K562 (cell line): ENCODE measurements around the gene AGO1. TPM values are rescaled to one million over a fixed set of nuclear protein-coding genes. Genes with fewer than 3 reads are reported as not detected.

Source experiments
- ARID2 ChIP-seq: fragments of 450-650 bp; IDR thresholded peaks from 2 replicates; pipeline ENCODE4 v1.6.1; 2017; ENCODE audit warnings: antibody characterized with exemption, mild to moderate bottlenecking
- CHD4 ChIP-seq: fragments of 200-600 bp; sonication (generic); IDR thresholded peaks from 3 replicates; pipeline ENCODE4 v1.6.1; 2012; ENCODE audit warnings: low read depth, mild to moderate bottlenecking, mixed read lengths, low read length, inconsistent platforms; ENCODE audit not compliant: insufficient read depth, insufficient replicate concordance, poor library complexity, severe bottlenecking
- FOSL1 ChIP-seq: fragments of 200-800 bp; sonication (Bioruptor generic); conservative IDR thresholded peaks from 2 replicates; pipeline ENCODE4 v1.6.1; 2016; ENCODE audit warnings: missing genetic modification characterization, missing compliant biosample characterization
- GABPB1 ChIP-seq: sonication (generic); formaldehyde crosslinking; IDR thresholded peaks from 2 replicates; pipeline ENCODE4 v1.8.0; 2022; ENCODE audit warnings: mild to moderate bottlenecking, missing genetic modification reagents
- GTF2E2 ChIP-seq: fragments of 200-800 bp; sonication (Bioruptor generic); IDR thresholded peaks from 2 replicates; pipeline ENCODE4 v1.6.1; 2016; ENCODE audit warnings: missing genetic modification characterization, missing compliant biosample characterization
- MTA3 ChIP-seq: fragments of 450-650 bp; formaldehyde crosslinking; IDR thresholded peaks from 2 replicates; pipeline ENCODE4 v1.6.1; 2017; ENCODE audit warnings: mild to moderate bottlenecking, borderline replicate concordance
- PYGO2 ChIP-seq: fragments of 450-650 bp; IDR thresholded peaks from 2 replicates; pipeline ENCODE4 v1.6.1; 2016; ENCODE audit warnings: mild to moderate bottlenecking, missing genetic modification characterization, moderate library complexity, missing compliant biosample characterization
- RUNX1 ChIP-seq: sonication (generic); IDR thresholded peaks from 2 replicates; pipeline ENCODE4 v1.6.1; 2016; ENCODE audit warnings: antibody characterized with exemption, low read depth
- SIRT6 ChIP-seq: IDR thresholded peaks from one replicate; pipeline ENCODE4 v1.6.1; 2012; ENCODE audit warnings: low read depth, mild to moderate bottlenecking, control low read depth, inconsistent platforms, low read length, moderate library complexity
- XRCC4 ChIP-seq: IDR thresholded peaks from one replicate; pipeline ENCODE4 v1.6.1; 2011; ENCODE audit not compliant: insufficient read depth, insufficient read length; ENCODE audit errors: extremely low read depth
- YY1 ChIP-seq, 3 experiments: IDR thresholded peaks; 2 replicates each; pipeline ENCODE4 v1.6.1; 2011; ENCODE audit warnings: low read length in 2 of 3, mild to moderate bottlenecking in 2 of 3, moderate library complexity in 2 of 3, borderline replicate concordance in 1 of 3, control low read depth in 1 of 3, low read depth in 1 of 3; ENCODE audit not compliant: insufficient read depth in 3 of 3, insufficient replicate concordance in 2 of 3, control insufficient read depth in 1 of 3, insufficient read length in 1 of 3; ENCODE audit errors: extremely low read depth in 1 of 3
- ZNF41 ChIP-seq: fragments of 250-450 bp; sonication (Bioruptor Pico); conservative IDR thresholded peaks from 2 replicates; pipeline ENCODE4 v1.4.0; 2020; ENCODE audit warnings: mild to moderate bottlenecking
- ZNF76 ChIP-seq: fragments of 250-450 bp; sonication (Bioruptor Pico); IDR thresholded peaks from 2 replicates; pipeline ENCODE4 v1.4.0; 2020; ENCODE audit warnings: mild to moderate bottlenecking, moderate library complexity, borderline replicate concordance
- polyA plus RNA-seq, 8 experiments: library from polyadenylated mRNA; depleted of rRNA in 4 of 8; stranded (reverse) in 5 of 8; unstranded in 3 of 8; fragments of >200 nt; fragmentation: Nextera tagmentation in 2 of 8; fragmentation: Illumina TruSeq in 1 of 8; extraction: Ambion mirVana in 2 of 8; extraction: Trizol in 1 of 8; gene quantifications; 2 replicates each; pipeline versions ENCODE4 v1.2.1 to v1.2.3, GENCODE V29; 2011 to 2014; ENCODE audit warnings: inconsistent platforms in 1 of 8, missing spikeins in 1 of 8
- total RNA-seq, 7 experiments: library from RNA; depleted of rRNA in 6 of 7; stranded (reverse); fragments of >200 nt in 6 of 7; fragmentation: Illumina TruSeq in 2 of 7; extraction: Trizol in 2 of 7; gene quantifications; 2 replicates each; pipeline versions ENCODE4 v1.2.1 to v1.2.3, GENCODE V29; 2011 to 2021; ENCODE audit warnings: low replicate concordance in 1 of 7
- TF ChIP-seq, protein P1 (sequence below): fragments of 250-450 bp; sonication (Bioruptor Pico); IDR thresholded peaks from 2 replicates; pipeline ENCODE4 v1.5.0; 2020; ENCODE audit warnings: mild to moderate bottlenecking
- TF ChIP-seq, protein P2 (sequence below): fragments of 450-650 bp; IDR thresholded peaks from 2 replicates; pipeline ENCODE4 v1.7.0; 2016; ENCODE audit warnings: borderline replicate concordance
- TF ChIP-seq, protein P3 (sequence below): fragments of 450-650 bp; IDR thresholded peaks from 2 replicates; pipeline ENCODE4 v1.6.1; 2018; ENCODE audit not compliant: partially characterized antibody
- TF ChIP-seq, protein P4 (sequence below): sonication (generic); formaldehyde crosslinking; IDR thresholded peaks from 2 replicates; pipeline ENCODE4 v1.8.1; 2022; ENCODE audit warnings: missing genetic modification reagents

Gene AGO1
- total and polyA plus RNA-seq, 9 of the 15 experiments (the other 6 are each of a cell fraction or from before 2014, with no cell fraction given): 7.3 to 64.2 (median 26.0) TPM

DNA sequence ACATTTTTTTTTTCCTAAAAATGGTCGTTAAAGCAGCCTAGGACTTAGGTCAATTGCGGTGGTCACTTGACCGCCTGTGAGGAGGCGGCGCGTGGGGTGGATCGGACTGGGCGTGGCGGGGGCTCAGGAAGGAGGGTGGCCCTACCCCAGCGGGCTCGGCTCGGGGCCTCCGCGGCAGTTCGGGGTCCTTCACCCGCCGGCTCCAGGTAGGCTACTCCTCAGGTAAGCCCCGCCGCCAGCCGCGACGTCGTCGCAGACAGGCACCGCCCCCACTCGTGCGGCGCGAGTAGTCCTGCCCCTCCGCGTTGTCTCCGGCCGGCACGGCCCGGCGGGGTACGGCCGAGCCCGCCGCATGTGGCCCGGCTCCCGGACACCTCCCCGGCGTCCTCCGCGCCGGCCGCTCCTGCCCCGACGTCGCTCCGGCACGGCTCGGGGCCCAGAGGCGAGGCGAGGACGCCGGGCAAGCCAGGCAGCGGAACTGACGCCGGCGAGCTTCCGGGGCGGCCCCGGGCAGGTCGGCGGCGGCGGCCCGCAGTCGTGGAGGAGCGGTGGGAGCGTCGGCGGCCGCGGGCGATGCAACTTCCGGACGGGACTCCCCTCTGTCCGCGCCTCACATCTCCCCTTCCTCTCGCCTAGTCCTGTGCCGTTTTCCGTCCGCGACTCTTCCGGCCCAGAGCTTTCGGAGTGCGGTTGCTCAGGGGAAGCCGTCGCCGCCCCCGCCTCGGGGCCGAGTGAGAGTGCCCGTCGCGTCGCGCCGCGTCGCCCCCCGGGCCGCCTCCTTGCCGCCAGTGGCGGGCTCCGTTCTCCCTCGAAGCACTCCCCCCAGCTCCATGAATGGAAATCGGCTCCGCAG lies 47.8 kb downstream of the AGO1 start, which contains the start of gene AGO3 (continued):
- TF ChIP-seq YY1 (IDR thresholded peaks at IDR 0.05; ENCODE audit: borderline replicate concordance in 1 of 3, control insufficient read depth in 1 of 3, extremely low read depth in 1 of 3, insufficient read depth in 3 of 3, insufficient read length in 1 of 3, insufficient replicate concordance in 2 of 3, low read depth in 1 of 3, low read length in 2 of 3): peak in 2 of 3 experiments; percentile 67 to 71
- TF ChIP-seq CHD4: no peak
- TF ChIP-seq, protein P1, sequence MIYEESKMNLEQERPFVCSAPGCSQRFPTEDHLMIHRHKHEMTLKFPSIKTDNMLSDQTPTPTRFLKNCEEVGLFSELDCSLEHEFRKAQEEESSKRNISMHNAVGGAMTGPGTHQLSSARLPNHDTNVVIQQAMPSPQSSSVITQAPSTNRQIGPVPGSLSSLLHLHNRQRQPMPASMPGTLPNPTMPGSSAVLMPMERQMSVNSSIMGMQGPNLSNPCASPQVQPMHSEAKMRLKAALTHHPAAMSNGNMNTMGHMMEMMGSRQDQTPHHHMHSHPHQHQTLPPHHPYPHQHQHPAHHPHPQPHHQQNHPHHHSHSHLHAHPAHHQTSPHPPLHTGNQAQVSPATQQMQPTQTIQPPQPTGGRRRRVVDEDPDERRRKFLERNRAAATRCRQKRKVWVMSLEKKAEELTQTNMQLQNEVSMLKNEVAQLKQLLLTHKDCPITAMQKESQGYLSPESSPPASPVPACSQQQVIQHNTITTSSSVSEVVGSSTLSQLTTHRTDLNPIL (CRISPR knock-in tag): no peak
- no peak; the same call in 1 of the 2 replicates for TF ChIP-seq ZNF76 (CRISPR knock-in tag)
- no peak; the same call in 1 of the 2 replicates for TF ChIP-seq RUNX1
- no peak for TF ChIP-seq PYGO2 (tag)
- TF ChIP-seq, protein P2, sequence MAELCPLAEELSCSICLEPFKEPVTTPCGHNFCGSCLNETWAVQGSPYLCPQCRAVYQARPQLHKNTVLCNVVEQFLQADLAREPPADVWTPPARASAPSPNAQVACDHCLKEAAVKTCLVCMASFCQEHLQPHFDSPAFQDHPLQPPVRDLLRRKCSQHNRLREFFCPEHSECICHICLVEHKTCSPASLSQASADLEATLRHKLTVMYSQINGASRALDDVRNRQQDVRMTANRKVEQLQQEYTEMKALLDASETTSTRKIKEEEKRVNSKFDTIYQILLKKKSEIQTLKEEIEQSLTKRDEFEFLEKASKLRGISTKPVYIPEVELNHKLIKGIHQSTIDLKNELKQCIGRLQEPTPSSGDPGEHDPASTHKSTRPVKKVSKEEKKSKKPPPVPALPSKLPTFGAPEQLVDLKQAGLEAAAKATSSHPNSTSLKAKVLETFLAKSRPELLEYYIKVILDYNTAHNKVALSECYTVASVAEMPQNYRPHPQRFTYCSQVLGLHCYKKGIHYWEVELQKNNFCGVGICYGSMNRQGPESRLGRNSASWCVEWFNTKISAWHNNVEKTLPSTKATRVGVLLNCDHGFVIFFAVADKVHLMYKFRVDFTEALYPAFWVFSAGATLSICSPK: no peak
- TF ChIP-seq XRCC4: no peak
- TF ChIP-seq ARID2: 0 out of 2 replicates have a peak, but pooled peaks have one; percentile 34
- peak; percentile 90 for TF ChIP-seq MTA3
- TF ChIP-seq SIRT6: no peak
- TF ChIP-seq, protein P3, sequence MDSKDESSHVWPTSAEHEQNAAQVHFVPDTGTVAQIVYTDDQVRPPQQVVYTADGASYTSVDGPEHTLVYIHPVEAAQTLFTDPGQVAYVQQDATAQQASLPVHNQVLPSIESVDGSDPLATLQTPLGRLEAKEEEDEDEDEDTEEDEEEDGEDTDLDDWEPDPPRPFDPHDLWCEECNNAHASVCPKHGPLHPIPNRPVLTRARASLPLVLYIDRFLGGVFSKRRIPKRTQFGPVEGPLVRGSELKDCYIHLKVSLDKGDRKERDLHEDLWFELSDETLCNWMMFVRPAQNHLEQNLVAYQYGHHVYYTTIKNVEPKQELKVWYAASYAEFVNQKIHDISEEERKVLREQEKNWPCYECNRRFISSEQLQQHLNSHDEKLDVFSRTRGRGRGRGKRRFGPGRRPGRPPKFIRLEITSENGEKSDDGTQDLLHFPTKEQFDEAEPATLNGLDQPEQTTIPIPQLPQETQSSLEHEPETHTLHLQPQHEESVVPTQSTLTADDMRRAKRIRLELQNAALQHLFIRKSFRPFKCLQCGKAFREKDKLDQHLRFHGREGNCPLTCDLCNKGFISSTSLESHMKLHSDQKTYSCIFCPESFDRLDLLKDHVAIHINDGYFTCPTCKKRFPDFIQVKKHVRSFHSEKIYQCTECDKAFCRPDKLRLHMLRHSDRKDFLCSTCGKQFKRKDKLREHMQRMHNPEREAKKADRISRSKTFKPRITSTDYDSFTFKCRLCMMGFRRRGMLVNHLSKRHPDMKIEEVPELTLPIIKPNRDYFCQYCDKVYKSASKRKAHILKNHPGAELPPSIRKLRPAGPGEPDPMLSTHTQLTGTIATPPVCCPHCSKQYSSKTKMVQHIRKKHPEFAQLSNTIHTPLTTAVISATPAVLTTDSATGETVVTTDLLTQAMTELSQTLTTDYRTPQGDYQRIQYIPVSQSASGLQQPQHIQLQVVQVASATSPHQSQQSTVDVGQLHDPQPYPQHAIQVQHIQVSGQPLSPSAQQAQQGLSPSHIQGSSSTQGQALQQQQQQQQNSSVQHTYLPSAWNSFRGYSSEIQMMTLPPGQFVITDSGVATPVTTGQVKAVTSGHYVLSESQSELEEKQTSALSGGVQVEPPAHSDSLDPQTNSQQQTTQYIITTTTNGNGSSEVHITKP: peak; percentile 93
- peak; percentile 91 for TF ChIP-seq GTF2E2 (tag)
- TF ChIP-seq ZNF41 (CRISPR knock-in tag): no peak
- TF ChIP-seq, protein P4, sequence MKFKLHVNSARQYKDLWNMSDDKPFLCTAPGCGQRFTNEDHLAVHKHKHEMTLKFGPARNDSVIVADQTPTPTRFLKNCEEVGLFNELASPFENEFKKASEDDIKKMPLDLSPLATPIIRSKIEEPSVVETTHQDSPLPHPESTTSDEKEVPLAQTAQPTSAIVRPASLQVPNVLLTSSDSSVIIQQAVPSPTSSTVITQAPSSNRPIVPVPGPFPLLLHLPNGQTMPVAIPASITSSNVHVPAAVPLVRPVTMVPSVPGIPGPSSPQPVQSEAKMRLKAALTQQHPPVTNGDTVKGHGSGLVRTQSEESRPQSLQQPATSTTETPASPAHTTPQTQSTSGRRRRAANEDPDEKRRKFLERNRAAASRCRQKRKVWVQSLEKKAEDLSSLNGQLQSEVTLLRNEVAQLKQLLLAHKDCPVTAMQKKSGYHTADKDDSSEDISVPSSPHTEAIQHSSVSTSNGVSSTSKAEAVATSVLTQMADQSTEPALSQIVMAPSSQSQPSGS (CRISPR knock-in tag): no peak
- TF ChIP-seq GABPB1 (CRISPR knock-in tag): peak; percentile 97
- TF ChIP-seq FOSL1: peak; percentile 62; the same call in 1 of the 2 replicates
